Neural cell (in vitro differentiated cells): ENCODE measurements around the gene TMEM266. TPM values are rescaled to one million over a fixed set of nuclear protein-coding genes. Genes with fewer than 3 reads are reported as not detected.

ENCODE experiments used
- H2AFZ ChIP-seq: fragments of 200-600, 300-800 bp; sonication (generic), shearing (Covaris generic); 2 replicates; pipeline ENCODE4 v1.6.0; 2014; ENCODE audit warnings: low read depth, mild to moderate bottlenecking, antibody characterized with exemption, low read length, moderate library complexity
- H3F3A ChIP-seq: fragments of 200-600 bp; shearing (Covaris generic); 2 replicates; pipeline ENCODE4 v1.6.1; 2016; ENCODE audit warnings: mild to moderate bottlenecking, moderate library complexity, mixed read lengths, antibody characterized with exemption, low read length; ENCODE audit not compliant: insufficient read depth, poor library complexity, severe bottlenecking
- H3K27ac ChIP-seq: fragments of 200-600, 300-800 bp; sonication (generic), shearing (Covaris generic); 2 replicates; pipeline ENCODE4 v1.5.1; 2014; ENCODE audit warnings: mild to moderate bottlenecking, low read length, moderate library complexity
- H3K27me3 ChIP-seq: fragments of 300-800, 200-600 bp; sonication (generic), shearing (Covaris generic); 2 replicates; pipeline ENCODE4 v1.6.0; 2014; ENCODE audit warnings: mild to moderate bottlenecking, low read depth, low read length, moderate library complexity; ENCODE audit not compliant: insufficient read depth
- H3K36me3 ChIP-seq: fragments of 300-800, 200-600 bp; sonication (generic), shearing (Covaris generic); 2 replicates; pipeline ENCODE4 v1.5.1; 2014; ENCODE audit warnings: mild to moderate bottlenecking, antibody characterized with exemption, low read length, moderate library complexity; ENCODE audit not compliant: insufficient read depth
- H3K4me2 ChIP-seq: fragments of 300-800, 200-600 bp; sonication (generic), shearing (Covaris generic); 2 replicates; pipeline ENCODE4 v1.6.0; 2014; ENCODE audit warnings: mild to moderate bottlenecking, low read length
- H3K4me3 ChIP-seq: fragments of 300-800, 200-600 bp; sonication (generic), shearing (Covaris generic); 2 replicates; pipeline ENCODE4 v1.5.1; 2014; ENCODE audit warnings: mild to moderate bottlenecking, low read length, moderate library complexity
- H3K79me2 ChIP-seq: fragments of 200-600 bp; shearing (Covaris generic); replicated peaks from 2 replicates; pipeline ENCODE4 v1.6.0; 2014; ENCODE audit warnings: mild to moderate bottlenecking, low read length, moderate library complexity; ENCODE audit not compliant: insufficient read depth
- H3K9ac ChIP-seq: fragments of 300-800, 200-600 bp; sonication (generic), shearing (Covaris generic); 2 replicates; pipeline ENCODE4 v1.6.1; 2016; ENCODE audit warnings: mild to moderate bottlenecking, low read length, mixed read lengths
- H3K9me2 ChIP-seq: fragments of 200-600 bp; shearing (Covaris generic); 2 replicates; pipeline ENCODE4 v1.6.1; 2016; ENCODE audit warnings: mild to moderate bottlenecking, low read length, mixed read lengths; ENCODE audit not compliant: insufficient read depth
- H3K9me3 ChIP-seq: fragments of 200-600, 300-800 bp; sonication (generic), shearing (Covaris generic); 2 replicates; pipeline ENCODE4 v1.6.1; 2016; ENCODE audit warnings: mild to moderate bottlenecking, mixed run types, low read length, moderate library complexity, mixed read lengths
- H4K20me1 ChIP-seq: fragments of 200-600 bp; shearing (Covaris generic); 2 replicates; pipeline ENCODE4 v1.6.1; 2016; ENCODE audit warnings: mild to moderate bottlenecking, mixed run types; ENCODE audit not compliant: insufficient read depth
- EP300 ChIP-seq: fragments of 450-650 bp; conservative IDR thresholded peaks from 2 replicates; pipeline ENCODE4 v1.6.1; 2014; ENCODE audit warnings: antibody characterized with exemption, mild to moderate bottlenecking, moderate library complexity; ENCODE audit not compliant: poor library complexity, severe bottlenecking
- EZH2 ChIP-seq: fragments of 200-600, 300-800 bp; shearing (Covaris generic), sonication (generic); IDR thresholded peaks from 2 replicates; pipeline ENCODE4 v1.6.1; 2014; ENCODE audit warnings: antibody characterized with exemption, low read length, borderline replicate concordance, mild to moderate bottlenecking; ENCODE audit not compliant: insufficient read depth, poor library complexity, severe bottlenecking
- MXI1 ChIP-seq: fragments of 450-650 bp; conservative IDR thresholded peaks from 2 replicates; pipeline ENCODE4 v1.6.1; 2014; ENCODE audit warnings: antibody characterized with exemption, mild to moderate bottlenecking; ENCODE audit not compliant: poor library complexity, severe bottlenecking
- POLR2AphosphoS5 ChIP-seq: IDR thresholded peaks from 2 replicates; pipeline ENCODE4 v1.6.1; 2012
- RAD21 ChIP-seq: fragments of 450-650 bp; conservative IDR thresholded peaks from 2 replicates; pipeline ENCODE4 v1.6.1; 2014; ENCODE audit warnings: antibody characterized with exemption, mild to moderate bottlenecking, moderate library complexity
- SMC3 ChIP-seq: fragments of 450-650 bp; conservative IDR thresholded peaks from 2 replicates; pipeline ENCODE4 v1.6.1; 2014; ENCODE audit warnings: antibody characterized with exemption, mild to moderate bottlenecking, moderate library complexity; ENCODE audit not compliant: poor library complexity
- TAF1 ChIP-seq: IDR thresholded peaks from 2 replicates; pipeline ENCODE4 v1.6.1; 2012; ENCODE audit warnings: low read depth
- polyA plus RNA-seq: library from polyadenylated mRNA; depleted of rRNA; stranded (reverse); fragments of >200 nt; gene quantifications from 2 replicates; pipeline ENCODE4 v1.2.3, GENCODE V29; 2014
- TF ChIP-seq, protein P1 (sequence below): IDR thresholded peaks from 2 replicates; pipeline ENCODE4 v1.6.1; 2012; ENCODE audit warnings: borderline replicate concordance
- TF ChIP-seq, protein P2 (sequence below): fragments of 450-650 bp; IDR thresholded peaks from 2 replicates; pipeline ENCODE4 v1.5.1; 2014; ENCODE audit warnings: antibody characterized with exemption, mild to moderate bottlenecking, moderate library complexity; ENCODE audit not compliant: poor library complexity, severe bottlenecking

Gene TMEM266
- polyA plus RNA-seq, 1 donor from 2014 or later = 17.6 TPM

DNA sequence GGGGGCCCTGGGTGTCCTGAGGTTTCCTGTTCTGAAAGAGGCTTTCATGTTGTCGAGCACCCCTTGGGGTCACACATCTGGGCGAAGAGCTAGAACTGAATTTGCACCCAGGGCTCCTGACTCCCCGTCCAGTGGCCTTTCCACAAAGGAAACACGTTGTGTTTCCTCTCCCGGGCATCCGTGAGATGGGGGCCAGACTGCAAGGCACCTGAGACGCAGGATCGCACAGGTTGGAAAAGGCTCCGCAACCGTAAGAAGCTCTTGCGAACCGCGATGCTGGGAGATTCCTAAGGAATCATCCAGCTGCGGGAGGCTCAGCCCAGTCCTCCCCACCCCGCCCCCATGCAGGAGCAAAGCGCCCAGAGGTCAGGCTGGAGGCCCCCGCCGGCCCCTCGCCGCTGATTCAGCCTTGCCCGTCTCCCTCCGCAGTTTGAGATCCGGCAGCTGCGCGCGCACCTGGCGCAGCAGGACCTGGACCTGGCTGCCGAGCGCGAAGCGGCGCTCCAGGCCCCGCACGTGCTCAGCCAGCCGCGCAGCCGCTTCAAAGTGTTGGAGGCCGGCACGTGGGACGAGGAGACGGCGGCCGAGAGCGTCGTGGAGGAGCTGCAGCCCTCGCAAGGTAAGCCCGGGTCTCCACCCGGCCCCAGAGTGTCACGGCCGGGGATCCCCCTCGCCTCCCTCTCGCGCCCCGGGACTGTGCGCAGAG lies 131.9 kb downstream of the TMEM266 start:
- H3K36me3 ChIP-seq = no peaks in the 10 kb centered on the region
- no peak overlapping the region for H3K27ac ChIP-seq
- no peak overlapping the region for H2AFZ ChIP-seq
- H3K79me2 ChIP-seq = no peaks in the 10 kb centered on the region
- no peak overlapping the region for H3K4me2 ChIP-seq
- H3K9me2 ChIP-seq = no peaks in the 10 kb centered on the region
- TF ChIP-seq RAD21 (no peak), POLR2AphosphoS5 (no peak), EP300 (no peak), SMC3 (no peak), EZH2 (no peak), TAF1 (no peak), MXI1 (no peak)
- TF ChIP-seq, protein P1, sequence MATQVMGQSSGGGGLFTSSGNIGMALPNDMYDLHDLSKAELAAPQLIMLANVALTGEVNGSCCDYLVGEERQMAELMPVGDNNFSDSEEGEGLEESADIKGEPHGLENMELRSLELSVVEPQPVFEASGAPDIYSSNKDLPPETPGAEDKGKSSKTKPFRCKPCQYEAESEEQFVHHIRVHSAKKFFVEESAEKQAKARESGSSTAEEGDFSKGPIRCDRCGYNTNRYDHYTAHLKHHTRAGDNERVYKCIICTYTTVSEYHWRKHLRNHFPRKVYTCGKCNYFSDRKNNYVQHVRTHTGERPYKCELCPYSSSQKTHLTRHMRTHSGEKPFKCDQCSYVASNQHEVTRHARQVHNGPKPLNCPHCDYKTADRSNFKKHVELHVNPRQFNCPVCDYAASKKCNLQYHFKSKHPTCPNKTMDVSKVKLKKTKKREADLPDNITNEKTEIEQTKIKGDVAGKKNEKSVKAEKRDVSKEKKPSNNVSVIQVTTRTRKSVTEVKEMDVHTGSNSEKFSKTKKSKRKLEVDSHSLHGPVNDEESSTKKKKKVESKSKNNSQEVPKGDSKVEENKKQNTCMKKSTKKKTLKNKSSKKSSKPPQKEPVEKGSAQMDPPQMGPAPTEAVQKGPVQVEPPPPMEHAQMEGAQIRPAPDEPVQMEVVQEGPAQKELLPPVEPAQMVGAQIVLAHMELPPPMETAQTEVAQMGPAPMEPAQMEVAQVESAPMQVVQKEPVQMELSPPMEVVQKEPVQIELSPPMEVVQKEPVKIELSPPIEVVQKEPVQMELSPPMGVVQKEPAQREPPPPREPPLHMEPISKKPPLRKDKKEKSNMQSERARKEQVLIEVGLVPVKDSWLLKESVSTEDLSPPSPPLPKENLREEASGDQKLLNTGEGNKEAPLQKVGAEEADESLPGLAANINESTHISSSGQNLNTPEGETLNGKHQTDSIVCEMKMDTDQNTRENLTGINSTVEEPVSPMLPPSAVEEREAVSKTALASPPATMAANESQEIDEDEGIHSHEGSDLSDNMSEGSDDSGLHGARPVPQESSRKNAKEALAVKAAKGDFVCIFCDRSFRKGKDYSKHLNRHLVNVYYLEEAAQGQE = no peak
- TF ChIP-seq, protein P2, sequence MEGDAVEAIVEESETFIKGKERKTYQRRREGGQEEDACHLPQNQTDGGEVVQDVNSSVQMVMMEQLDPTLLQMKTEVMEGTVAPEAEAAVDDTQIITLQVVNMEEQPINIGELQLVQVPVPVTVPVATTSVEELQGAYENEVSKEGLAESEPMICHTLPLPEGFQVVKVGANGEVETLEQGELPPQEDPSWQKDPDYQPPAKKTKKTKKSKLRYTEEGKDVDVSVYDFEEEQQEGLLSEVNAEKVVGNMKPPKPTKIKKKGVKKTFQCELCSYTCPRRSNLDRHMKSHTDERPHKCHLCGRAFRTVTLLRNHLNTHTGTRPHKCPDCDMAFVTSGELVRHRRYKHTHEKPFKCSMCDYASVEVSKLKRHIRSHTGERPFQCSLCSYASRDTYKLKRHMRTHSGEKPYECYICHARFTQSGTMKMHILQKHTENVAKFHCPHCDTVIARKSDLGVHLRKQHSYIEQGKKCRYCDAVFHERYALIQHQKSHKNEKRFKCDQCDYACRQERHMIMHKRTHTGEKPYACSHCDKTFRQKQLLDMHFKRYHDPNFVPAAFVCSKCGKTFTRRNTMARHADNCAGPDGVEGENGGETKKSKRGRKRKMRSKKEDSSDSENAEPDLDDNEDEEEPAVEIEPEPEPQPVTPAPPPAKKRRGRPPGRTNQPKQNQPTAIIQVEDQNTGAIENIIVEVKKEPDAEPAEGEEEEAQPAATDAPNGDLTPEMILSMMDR = no peak
- no peaks in the 10 kb centered on the region for H3K9me3 ChIP-seq
- peaks cover 8% of the 10 kb centered on the region for H3K27me3 ChIP-seq
- H3K4me3 ChIP-seq = no peak overlapping the region
- H4K20me1 ChIP-seq = no peaks in the 10 kb centered on the region
- H3K9ac ChIP-seq = no peak overlapping the region
- H3F3A ChIP-seq = no peaks in the 10 kb centered on the region

DNA sequence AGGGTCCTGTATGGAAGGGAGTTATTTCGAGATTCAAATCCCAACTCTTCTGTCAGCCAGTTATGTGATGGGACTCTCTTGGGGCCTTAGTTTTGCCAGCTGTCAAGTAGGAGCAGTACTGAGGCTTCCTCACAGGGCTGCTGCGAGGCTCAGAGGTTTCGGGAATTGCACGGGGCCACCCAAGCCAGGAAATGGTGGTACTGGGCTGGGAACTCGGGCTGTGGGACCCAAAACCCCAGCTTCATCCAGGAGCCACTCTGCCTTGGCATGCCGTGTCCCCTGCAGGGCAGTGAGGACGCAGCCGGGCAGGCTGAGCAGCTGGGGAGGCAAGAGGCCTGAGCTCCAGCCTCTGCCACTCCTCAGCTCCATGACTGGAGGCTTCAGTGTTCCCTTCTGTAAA lies 132.9 kb downstream of the TMEM266 start:
- H3K36me3 ChIP-seq = no peaks in the 10 kb centered on the region
- TF ChIP-seq, protein P1 = no peak
- TF ChIP-seq TAF1 (no peak), EP300 (no peak), MXI1 (no peak), POLR2AphosphoS5 (no peak), RAD21 (no peak)
- TF ChIP-seq, protein P2 = no peak
- H3K27ac ChIP-seq = no peak overlapping the region
- H3K27me3 ChIP-seq = peaks cover 8% of the 10 kb centered on the region
- no peak overlapping the region for H3K4me2 ChIP-seq
- no peak overlapping the region for H3K9ac ChIP-seq
- H3K9me2 ChIP-seq = no peaks in the 10 kb centered on the region
- H3K4me3 ChIP-seq = no peak overlapping the region
- no peaks in the 10 kb centered on the region for H3K9me3 ChIP-seq
- H3K79me2 ChIP-seq = no peaks in the 10 kb centered on the region
- no peaks in the 10 kb centered on the region for H4K20me1 ChIP-seq
- H2AFZ ChIP-seq = no peak overlapping the region
- H3F3A ChIP-seq = no peaks in the 10 kb centered on the region
